Left ventricle myocardium superior (tissue), 1 donor: ENCODE measurements around the gene GJC2. TPM values are rescaled to one million over a fixed set of nuclear protein-coding genes. Genes with fewer than 3 reads are reported as not detected.

Experiments
- ATAC-seq: fragments of 200-7000 bp; cut with Tn5 transposase; one replicate; pipeline ENCODE4 v1.9.1; 2020; ENCODE audit warnings: mild to moderate bottlenecking, moderate library complexity
- DNase-seq: peaks from one replicate; pipeline ENCODE4 v3.0.0-alpha.2; 2020
- intact Hi-C: fragments of 100-400 bp; cut with micrococcal nuclease; formaldehyde crosslinking; loops from one replicate; pipeline ENCODE4 v1.11.0; 2022
- total RNA-seq: library from RNA; stranded (reverse); fragmentation: NEBNext Ultra II Directional; extraction: Animal tissue kit (Norgen Biotek cat#: 25700); gene quantifications from one replicate; pipeline ENCODE4 v1.2.1, GENCODE V29; 2021
- donor health status: DM: no; HTN: yes; CAD: no; lungs with severe emphysema.

GJC2 gene
- total RNA-seq, 1 donor from 2014 or later = 1.7 TPM

- ATAC-seq (peak; percentile 5), DNase-seq (peak; percentile 51)
- intact Hi-C loops = no loop called here
These were observed 57.0 kb downstream of the GJC2 start for GRCh38 chr1:228206582-228207351.

- ATAC-seq = no peak
- DNase-seq = no peak
- intact Hi-C loops = no loop called here
These were observed 57.7 kb downstream of the GJC2 start for GRCh38 chr1:228207381-228207810.

GRCh38 chr1:228207851-228208821 lies 58.4 kb downstream of the GJC2 start, which contains the start of gene OBSCN:
TSS of gene OBSCN (plus strand) at chr1:228208044. CDS start at chr1:228211784, 3,740 bp downstream.
- intact Hi-C loops = no loop called here
- DNase-seq = peak; percentile 77
- peak; percentile 74 for ATAC-seq

GRCh38 chr1:228208831-228209551 lies 59.3 kb downstream of the GJC2 start:
- DNase-seq (no peak), ATAC-seq (peak; percentile 8)
- intact Hi-C loops = no loop called here

Other genes with a start within 250 kb of the GJC2 start
- gene WNT9A, start 202.0 kb upstream of the GJC2 start, total RNA-seq = 2.5 TPM
- gene WNT3A, start 142.9 kb upstream of the GJC2 start, total RNA-seq = not detected
- 285 TPM for gene ARF1, start 67.2 kb upstream of the GJC2 start, total RNA-seq
- gene C1orf35, start 46.6 kb upstream of the GJC2 start, total RNA-seq = 10.5 TPM
- 58.6 TPM for gene MRPL55, start 40.6 kb upstream of the GJC2 start, total RNA-seq
- 175 TPM for gene GUK1, start 9.7 kb upstream of the GJC2 start, total RNA-seq
- 11.2 TPM for gene IBA57, start 15.9 kb downstream of the GJC2 start, total RNA-seq
- gene OBSCN, start 58.1 kb downstream of the GJC2 start, total RNA-seq = 316 TPM